Bronchial epithelial cell (primary cell): ENCODE results near the gene SEPTIN1. TPM values are rescaled to one million over a fixed set of nuclear protein-coding genes. Genes with fewer than 3 reads are reported as not detected.

Source experiments
- DNase-seq: peaks from one replicate; pipeline ENCODE4 v3.0.0-alpha.2; 2010; ENCODE audit warnings: low read depth
- FAIRE-seq: peaks from 2 replicates; lab custom pipeline; 2011; peaks lifted over from hg19 to GRCh38; lab: Jason Lieb, UNC
- H3K27me3 ChIP-seq: 2 replicates; pipeline ENCODE4 v1.5.1; 2011; ENCODE audit warnings: low read length; ENCODE audit not compliant: control insufficient read depth, insufficient read depth
- H3K36me3 ChIP-seq: 2 replicates; pipeline ENCODE4 v1.5.1; 2011; ENCODE audit warnings: low read length; ENCODE audit not compliant: control insufficient read depth, insufficient read depth
- H3K4me3 ChIP-seq: 2 replicates; pipeline ENCODE4 v1.5.1; 2011; ENCODE audit warnings: mild to moderate bottlenecking, low read depth, low read length, control low read depth
- total RNA-seq: library from RNA; depleted of rRNA; stranded (reverse); fragments of >200 nt; gene quantifications from 2 replicates; pipeline ENCODE4 v1.2.1, GENCODE V29; 2014
- TF ChIP-seq, protein P1 (sequence below): IDR thresholded peaks from 2 replicates; pipeline ENCODE4 v1.5.1; 2011; ENCODE audit warnings: mild to moderate bottlenecking, moderate library complexity, low read length, control low read depth, inconsistent platforms; ENCODE audit not compliant: insufficient read depth, severe bottlenecking

The SEPTIN1 gene
- total RNA-seq, 1 donor from 2014 or later: under 0.01 TPM

DNA sequence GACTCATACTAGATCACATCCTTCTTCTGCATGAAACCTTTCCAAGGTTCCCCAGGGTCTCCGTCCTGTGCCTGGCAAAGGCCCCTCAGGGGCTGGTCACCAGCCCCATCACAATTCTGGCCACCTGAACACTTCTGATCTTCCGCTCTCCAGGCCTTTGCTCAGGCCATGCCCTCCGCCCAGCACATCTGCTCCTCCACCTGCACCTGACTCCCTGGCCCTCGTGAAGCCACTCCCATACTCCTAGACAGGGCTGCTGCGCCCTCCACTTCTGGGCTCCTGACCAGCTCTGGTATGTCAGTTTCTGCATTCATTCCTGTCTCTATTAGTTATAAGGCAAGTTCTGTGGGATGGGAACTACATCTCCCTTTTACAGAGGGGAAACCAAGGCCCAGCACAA lies 9.6 kb downstream of the SEPTIN1 start:
- Histone ChIP-seq H3K27me3 (no peaks in the 10 kb centered on the region), H3K36me3 (no peaks in the 10 kb centered on the region), H3K4me3 (no peak overlapping the region)
- DNase-seq (no peak), FAIRE-seq (no peak)
- TF ChIP-seq, protein P1, sequence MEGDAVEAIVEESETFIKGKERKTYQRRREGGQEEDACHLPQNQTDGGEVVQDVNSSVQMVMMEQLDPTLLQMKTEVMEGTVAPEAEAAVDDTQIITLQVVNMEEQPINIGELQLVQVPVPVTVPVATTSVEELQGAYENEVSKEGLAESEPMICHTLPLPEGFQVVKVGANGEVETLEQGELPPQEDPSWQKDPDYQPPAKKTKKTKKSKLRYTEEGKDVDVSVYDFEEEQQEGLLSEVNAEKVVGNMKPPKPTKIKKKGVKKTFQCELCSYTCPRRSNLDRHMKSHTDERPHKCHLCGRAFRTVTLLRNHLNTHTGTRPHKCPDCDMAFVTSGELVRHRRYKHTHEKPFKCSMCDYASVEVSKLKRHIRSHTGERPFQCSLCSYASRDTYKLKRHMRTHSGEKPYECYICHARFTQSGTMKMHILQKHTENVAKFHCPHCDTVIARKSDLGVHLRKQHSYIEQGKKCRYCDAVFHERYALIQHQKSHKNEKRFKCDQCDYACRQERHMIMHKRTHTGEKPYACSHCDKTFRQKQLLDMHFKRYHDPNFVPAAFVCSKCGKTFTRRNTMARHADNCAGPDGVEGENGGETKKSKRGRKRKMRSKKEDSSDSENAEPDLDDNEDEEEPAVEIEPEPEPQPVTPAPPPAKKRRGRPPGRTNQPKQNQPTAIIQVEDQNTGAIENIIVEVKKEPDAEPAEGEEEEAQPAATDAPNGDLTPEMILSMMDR: no peak

DNA sequence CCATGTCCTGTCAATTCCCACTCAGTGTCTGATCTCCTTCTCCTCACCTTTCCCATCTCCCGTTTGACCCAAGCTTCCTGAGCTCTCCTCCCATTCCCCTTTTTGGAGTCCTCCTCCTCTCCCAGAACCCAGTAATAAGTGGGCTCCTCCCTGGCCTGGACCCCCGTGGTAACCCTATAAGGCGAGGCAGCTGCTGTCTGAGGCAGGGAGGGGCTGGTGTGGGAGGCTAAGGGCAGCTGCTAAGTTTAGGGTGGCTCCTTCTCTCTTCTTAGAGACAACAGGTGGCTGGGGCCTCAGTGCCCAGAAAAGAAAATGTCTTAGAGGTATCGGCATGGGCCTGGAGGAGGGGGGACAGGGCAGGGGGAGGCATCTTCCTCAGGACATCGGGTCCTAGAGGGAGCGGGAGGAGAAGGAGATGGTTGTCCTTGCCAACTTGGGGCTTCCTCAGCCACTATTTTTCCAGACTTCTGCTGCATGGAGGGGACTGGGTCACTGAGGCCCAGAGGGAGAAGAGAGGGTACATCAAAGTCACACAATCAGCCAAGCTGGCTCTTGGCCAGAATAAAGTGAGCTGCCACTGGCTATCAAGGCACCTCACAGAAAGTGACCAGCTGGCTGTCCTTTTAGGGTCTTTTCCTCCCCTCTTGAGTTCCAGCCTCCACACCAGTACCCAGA lies 10.2 kb downstream of the SEPTIN1 start:
- Histone ChIP-seq H3K4me3 (no peak overlapping the region), H3K27me3 (no peaks in the 10 kb centered on the region), H3K36me3 (no peaks in the 10 kb centered on the region)
- DNase-seq (no peak), FAIRE-seq (no peak)
- TF ChIP-seq, protein P1: no peak

DNA sequence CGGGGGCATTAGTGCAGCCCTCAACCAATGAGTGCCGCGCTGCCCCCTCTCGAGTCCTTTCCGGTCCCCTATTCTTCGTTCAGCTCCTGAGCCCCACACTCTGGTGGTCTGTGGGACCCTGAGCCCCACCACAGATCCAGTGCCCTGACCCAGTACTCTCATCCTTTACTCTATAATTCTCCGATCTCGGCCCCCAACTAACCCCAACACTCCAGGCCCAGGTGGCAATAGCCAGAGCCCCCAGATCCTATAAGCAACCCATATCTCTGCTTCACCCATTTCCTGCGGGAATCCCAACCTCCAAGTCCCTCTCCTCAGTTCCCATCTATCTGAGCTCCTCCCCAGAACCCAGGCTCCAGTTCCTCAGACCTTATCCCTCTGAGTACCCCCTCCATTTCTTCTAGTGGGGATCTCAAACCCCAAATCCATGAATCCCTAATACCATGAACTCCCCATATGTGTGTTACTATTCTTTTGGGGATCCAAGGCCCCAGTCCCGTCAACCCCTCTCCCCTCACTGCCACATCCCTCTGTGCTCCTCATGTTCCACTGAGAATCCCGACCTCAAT lies 11.0 kb downstream of the SEPTIN1 start:
- DNase-seq: no peak
- Histone ChIP-seq H3K4me3 (peak overlapping the region; percentile 34), H3K36me3 (no peaks in the 10 kb centered on the region), H3K27me3 (no peaks in the 10 kb centered on the region)
- TF ChIP-seq, protein P1: no peak
- FAIRE-seq: no peak

DNA sequence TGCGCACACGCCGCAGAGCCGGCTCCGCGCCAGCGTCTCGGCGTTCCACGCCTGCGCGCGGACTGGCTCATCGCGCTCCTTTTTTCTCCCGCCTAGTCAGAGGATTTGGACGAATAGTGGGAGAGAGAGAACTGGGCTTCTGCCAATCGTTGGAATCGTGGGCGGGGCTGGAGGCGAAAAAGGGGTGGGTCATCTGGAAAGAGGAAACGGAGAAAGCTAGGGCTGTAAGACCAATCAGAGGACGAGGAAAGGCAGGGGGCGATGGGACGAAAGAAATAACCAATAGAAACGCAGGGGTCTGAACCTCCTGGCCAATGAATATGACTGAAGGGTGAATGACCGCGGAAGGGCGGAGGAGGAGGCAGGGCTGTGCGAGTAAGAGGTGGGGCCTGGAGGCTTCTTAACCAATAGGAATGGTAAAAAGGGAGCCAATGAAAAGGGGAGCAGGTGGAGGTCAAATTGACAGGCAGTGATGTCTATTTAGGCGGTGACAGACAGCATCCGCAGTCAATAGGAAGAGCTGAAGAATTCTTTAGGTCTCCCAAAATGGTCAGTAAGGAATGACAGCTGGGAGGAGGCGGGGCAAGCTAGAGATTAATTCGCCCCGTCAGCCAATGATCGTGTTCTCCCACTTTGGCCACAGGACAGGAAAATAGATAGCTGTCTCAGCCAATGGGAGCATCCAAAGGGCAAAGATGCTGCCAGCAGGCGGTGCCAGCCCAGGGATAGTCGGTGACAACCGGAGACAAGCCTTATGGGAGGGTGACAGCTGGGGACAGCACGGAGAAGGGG lies 11.7 kb downstream of the SEPTIN1 start, which contains the start of gene TBC1D10B:
TBC1D10B (minus strand) TSS at position 39 of the 792 bp plus-strand sequence. CDS start 311 bp downstream, outside the sequence.
- TF ChIP-seq, protein P1: peak; percentile 41
- DNase-seq (peak; percentile 100), FAIRE-seq (peak; percentile 91)
- Histone ChIP-seq H3K4me3 (peak within 1 kb of the TSS; percentile 66), H3K36me3 (no peaks in the 10 kb centered on the region), H3K27me3 (no peaks in the 10 kb centered on the region)

DNA sequence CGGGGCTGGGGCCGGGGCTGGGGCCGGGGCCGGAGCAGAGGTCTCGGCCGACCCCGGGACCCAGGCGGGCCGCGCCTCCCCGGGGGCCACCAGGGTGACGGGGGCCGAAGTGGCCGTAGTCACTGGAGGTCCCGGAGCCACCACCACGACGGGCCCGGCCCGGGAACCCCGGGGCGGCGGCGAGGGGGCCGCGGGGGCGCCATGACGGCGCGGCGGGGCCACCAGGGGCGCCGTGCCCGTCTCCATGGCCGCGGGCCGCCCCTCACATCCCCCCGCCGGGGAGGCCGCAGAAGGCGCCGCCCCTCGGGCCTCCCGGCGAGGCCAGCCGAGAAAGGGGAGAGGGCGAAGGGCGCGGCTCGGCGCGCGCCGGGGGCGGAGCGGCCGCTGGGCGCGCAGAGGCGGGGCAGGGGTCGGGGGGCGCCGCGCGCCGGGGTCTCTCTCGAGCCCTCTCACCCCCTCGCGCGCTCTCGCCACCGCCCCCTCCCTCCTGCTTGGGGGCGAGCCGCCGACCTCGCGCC lies 12.4 kb downstream of the SEPTIN1 start:
- TF ChIP-seq, protein P1: no peak
- DNase-seq (no peak), FAIRE-seq (no peak)
- Histone ChIP-seq H3K4me3 (peak overlapping the region; percentile 66), H3K36me3 (peaks cover 6% of the 10 kb centered on the region), H3K27me3 (no peaks in the 10 kb centered on the region)
